ENCODE measurements around the gene WDR72.

WDR72 gene

DNA sequence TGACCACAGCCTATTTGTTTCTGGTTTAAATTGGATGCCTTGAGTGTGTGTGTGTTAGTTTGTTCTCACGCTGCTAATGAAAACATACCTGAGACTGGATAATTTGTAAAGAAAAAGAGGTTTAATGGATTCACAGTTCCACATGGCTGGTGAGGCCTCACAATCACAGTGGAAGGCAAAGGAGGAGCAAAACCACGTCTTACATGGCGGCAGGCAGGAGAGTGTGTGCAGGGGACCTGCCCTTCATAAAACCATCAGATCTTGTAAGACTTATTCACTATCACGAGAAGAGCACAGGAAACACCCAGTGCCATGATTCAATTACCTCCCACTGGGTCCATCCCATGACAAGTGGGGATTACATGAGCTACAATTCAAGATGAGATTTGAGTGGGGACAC, 260.5 kb downstream of the WDR72 start:
- no peak for TF ChIP-seq GATA2 (IDR thresholded peaks at IDR 0.05; ENCODE audit: low read depth, low read length)
- no peak for TF ChIP-seq GATA3 (IDR thresholded peaks at IDR 0.05; ENCODE audit: low read depth, low read length)

GRCh38 chr15:53490341-53490740, 269.1 kb downstream of the WDR72 start:
- TF ChIP-seq GATA2 (IDR thresholded peaks at IDR 0.05; ENCODE audit: low read depth, low read length), result no peak
- TF ChIP-seq GATA3 (IDR thresholded peaks at IDR 0.05; ENCODE audit: low read depth, low read length), result no peak

DNA sequence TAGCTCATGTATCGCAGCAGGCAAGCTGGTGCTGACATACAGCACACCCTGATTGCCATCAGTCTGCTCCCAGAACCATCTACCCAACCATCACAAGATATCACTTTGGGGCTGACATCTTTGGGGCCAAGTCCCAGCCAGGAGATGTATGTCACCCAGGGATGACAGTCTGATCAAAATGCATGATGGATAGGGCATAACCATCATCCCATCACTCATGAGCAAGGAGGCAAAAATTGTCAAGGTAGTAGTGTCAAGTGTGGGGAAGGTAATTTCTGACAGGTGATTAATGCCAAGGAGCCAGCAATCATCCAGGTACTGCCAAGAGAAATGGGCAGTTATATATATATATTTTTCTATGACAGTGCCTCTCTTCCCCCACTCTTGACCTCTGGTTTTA, 277.4 kb downstream of the WDR72 start:
- TF ChIP-seq GATA2 (IDR thresholded peaks at IDR 0.05; ENCODE audit: low read depth, low read length) (no peak), GATA3 (IDR thresholded peaks at IDR 0.05; ENCODE audit: low read depth, low read length) (no peak)

- no peak for TF ChIP-seq GATA3 (IDR thresholded peaks at IDR 0.05; ENCODE audit: low read depth, low read length)
Measured at GRCh38 chr15:53477981-53478766, 281.3 kb downstream of the WDR72 start.

DNA sequence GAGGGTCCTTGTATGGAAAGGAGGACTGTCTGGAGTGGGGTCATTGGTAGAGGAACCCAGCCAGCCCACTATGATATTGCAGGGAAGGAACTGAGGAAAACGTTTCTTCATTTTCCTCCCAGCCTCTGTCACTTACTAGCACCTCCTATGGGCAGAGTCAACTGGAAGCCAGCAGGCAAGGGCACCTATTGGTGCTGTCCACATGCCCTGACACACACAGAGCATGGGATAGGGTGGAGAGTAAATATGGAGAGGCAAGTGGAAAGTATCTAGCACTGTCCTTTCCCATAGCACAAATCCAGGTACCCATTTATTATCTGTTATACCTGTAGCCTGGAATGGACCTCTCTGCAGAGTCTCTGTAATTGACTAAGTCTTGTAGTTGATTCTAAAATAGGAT, 285.6 kb downstream of the WDR72 start:
- TF ChIP-seq GATA3 (IDR thresholded peaks at IDR 0.05; ENCODE audit: low read depth, low read length) (no peak), GATA2 (IDR thresholded peaks at IDR 0.05; ENCODE audit: low read depth, low read length) (no peak)

DNA sequence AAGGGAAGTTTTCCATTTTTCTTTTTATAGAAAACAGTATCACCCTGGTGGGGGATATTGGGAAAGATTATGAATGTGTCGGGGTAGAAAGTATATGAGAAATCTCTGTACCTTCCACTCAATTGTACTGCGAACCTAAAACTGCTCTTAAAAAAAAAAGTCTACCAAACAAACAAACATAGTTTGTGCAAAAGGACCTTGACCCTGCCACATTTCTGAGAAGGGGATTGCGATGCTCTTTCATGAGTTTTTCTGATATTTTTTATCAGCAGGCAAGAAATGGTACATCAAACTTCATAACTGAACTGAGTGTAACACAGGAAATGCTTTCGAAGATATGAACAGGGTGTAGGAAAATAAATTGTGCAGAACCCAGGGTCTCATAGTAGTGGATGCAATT, 286.0 kb downstream of the WDR72 start:
- TF ChIP-seq GATA3 (IDR thresholded peaks at IDR 0.05; ENCODE audit: low read depth, low read length), result no peak
- no peak for TF ChIP-seq GATA2 (IDR thresholded peaks at IDR 0.05; ENCODE audit: low read depth, low read length)

DNA sequence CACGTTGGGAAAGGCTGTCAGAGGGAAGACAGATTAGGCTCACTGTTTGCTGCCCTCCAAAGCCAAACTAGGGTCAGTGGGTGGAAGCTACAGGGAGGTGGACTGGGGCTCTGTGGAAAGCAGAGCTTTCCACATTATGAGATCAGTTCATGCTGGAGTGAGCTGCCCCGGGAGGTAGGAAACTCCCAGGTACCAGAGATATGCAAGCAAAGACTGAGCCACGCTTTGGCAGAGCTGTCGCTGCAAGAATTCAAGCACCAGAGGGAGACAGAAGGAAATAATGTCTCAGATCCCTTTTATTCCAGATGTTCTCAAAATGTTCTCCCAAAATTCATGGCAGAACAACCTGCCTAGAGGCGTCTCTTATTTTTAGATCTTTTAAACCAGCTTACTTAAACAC, 286.6 kb downstream of the WDR72 start:
- no peak for TF ChIP-seq GATA3 (IDR thresholded peaks at IDR 0.05; ENCODE audit: low read depth, low read length)

DNA sequence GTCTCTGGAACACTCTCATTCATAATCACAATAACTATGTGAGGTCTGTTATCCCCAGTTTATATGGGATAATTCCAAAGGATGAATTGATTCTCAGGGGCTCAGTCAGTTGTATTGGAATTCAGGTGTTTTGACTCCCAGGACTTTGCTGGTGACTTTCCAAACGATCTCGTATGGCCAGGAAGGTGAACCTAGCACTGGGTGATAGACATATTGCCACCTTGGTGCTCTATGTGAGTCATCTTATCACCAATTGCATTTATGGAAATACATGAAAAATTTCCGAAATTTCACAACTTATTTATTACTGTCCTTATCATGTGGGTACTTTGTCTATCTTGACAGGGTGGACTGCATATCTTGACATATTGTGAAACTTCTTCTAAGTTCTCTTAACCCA, 287.3 kb downstream of the WDR72 start:
- no peak for TF ChIP-seq GATA3 (IDR thresholded peaks at IDR 0.05; ENCODE audit: low read depth, low read length)
- TF ChIP-seq GATA2 (IDR thresholded peaks at IDR 0.05; ENCODE audit: low read depth, low read length), result no peak

DNA sequence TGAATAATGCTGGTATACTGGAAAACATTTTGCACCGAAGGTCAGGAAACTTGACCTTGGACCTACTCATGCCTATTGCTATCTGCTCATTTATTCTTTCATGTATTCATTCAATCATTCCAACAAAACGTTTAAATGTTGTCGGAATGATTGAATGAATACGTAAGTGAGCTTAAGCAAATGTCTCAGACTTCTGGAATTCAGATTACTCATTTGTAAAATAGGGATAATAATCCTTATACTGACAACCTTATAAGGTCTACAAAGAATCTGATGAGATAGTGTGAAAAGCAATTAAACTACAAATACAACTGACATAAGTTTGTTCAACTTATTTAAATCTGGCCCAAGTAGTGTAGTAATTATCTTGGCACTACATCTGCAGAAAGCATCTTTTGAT, 288.7 kb downstream of the WDR72 start:
- no peak for TF ChIP-seq GATA3 (IDR thresholded peaks at IDR 0.05; ENCODE audit: low read depth, low read length)
- no peak for TF ChIP-seq GATA2 (IDR thresholded peaks at IDR 0.05; ENCODE audit: low read depth, low read length)

DNA sequence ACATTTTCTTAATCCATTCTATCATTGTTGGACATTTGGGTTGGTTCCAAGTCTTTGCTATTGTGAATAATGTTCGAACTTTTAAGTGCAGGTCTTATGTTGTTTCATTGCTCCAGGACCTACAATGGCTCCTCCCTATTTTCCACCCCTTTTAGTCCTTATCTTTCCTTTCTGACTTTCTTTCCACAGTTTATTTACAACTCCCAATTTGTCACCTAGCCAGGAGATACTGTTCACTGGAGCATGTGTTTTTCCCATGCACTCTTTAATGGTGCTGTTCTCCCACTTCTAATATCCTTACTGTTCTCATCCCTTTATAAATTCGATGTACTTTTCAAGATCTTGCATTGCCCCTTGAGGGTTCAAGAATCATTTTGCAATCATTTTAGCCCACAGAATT, 290.0 kb downstream of the WDR72 start:
- TF ChIP-seq GATA2 (IDR thresholded peaks at IDR 0.05; ENCODE audit: low read depth, low read length) (no peak), GATA3 (IDR thresholded peaks at IDR 0.05; ENCODE audit: low read depth, low read length) (no peak)

Data from SH-SY5Y (cell line).